GM12878 (cell line): Measurements from ENCODE around the gene TOR1B. TPM values are rescaled to one million over a fixed set of nuclear protein-coding genes. Genes with fewer than 3 reads are reported as not detected.

Experiments
- ATAC-seq: fragments of 200-7000 bp; cut with Tn5 transposase; 3 replicates; pipeline ENCODE4 v1.9.1; 2020; ENCODE audit warnings: mild to moderate bottlenecking, moderate library complexity
- BruUV-seq: library from RNA; stranded (reverse); fragments of 400-500 nt; replicated peaks from 2 replicates; lab custom pipeline; 2021; lab: Mats Ljungman, UMichigan
- CTCF ChIA-PET: fragments of 300-600 bp; sonication (Branson Sonifier 250); formaldehyde crosslinking; extraction: SDS; loops from one replicate; lab custom pipeline; 2021; ENCODE audit warnings: inconsistent platforms; lab: Yijun Ruan, JAX
- POLR2A ChIA-PET: fragments of 350-600 bp; formaldehyde crosslinking; extraction: SDS; loops from one replicate; lab custom pipeline; 2021; ENCODE audit warnings: inconsistent platforms; lab: Charles Lee
- RAD21 ChIA-PET: fragments of 300-600 bp; sonication (Branson Sonifier 250); formaldehyde crosslinking; loops from one replicate; lab custom pipeline; 2023; ENCODE audit warnings: antibody characterized with exemption; ENCODE audit not compliant: unreplicated experiment; lab: Charles Lee
- SMC1A ChIA-PET: fragments of 300-600 bp; sonication (Branson Sonifier 250); formaldehyde crosslinking; loops from one replicate; lab custom pipeline; 2023; ENCODE audit not compliant: unreplicated experiment, uncharacterized antibody; lab: Charles Lee
- DNase-seq: peaks from one replicate; pipeline ENCODE4 v3.0.0-alpha.2; 2011; ENCODE audit warnings: low read depth, low spot score
- FAIRE-seq: peaks from 3 replicates; lab custom pipeline; 2011; peaks lifted over from hg19 to GRCh38; lab: Jason Lieb, UNC
- H2AFZ ChIP-seq: 2 replicates; pipeline ENCODE4 v1.6.0; 2011; ENCODE audit warnings: low read depth, low read length, control low read depth; ENCODE audit not compliant: control insufficient read depth
- H3K27ac ChIP-seq: 2 replicates; pipeline ENCODE4 v1.5.1; 2011; ENCODE audit warnings: control low read depth; ENCODE audit not compliant: control insufficient read depth, insufficient read depth
- H3K27me3 ChIP-seq, 2 experiments: replicated peaks in 1 of 2; 2 replicates each; pipeline versions ENCODE4 v1.6.0 to v1.6.1; 2011; ENCODE audit warnings: low read length in 1 of 2; ENCODE audit not compliant: control insufficient read depth in 2 of 2, insufficient read depth in 2 of 2
- H3K36me3 ChIP-seq, 2 experiments: 2 replicates each; pipeline ENCODE4 v1.5.1; 2011; ENCODE audit warnings: low read length in 1 of 2; ENCODE audit not compliant: control insufficient read depth in 2 of 2, insufficient read depth in 2 of 2
- H3K4me1 ChIP-seq: 2 replicates; pipeline ENCODE4 v1.6.1; 2011; ENCODE audit warnings: mild to moderate bottlenecking, low read length, moderate library complexity, mixed read lengths; ENCODE audit not compliant: control insufficient read depth, insufficient read depth
- H3K4me2 ChIP-seq: 2 replicates; pipeline ENCODE4 v1.6.0; 2011; ENCODE audit warnings: control low read depth; ENCODE audit not compliant: control insufficient read depth, insufficient read depth
- H3K4me3 ChIP-seq: fragments of 200-600 bp; sonication (generic); 2 replicates; pipeline ENCODE4 v1.5.1; 2016
- H3K79me2 ChIP-seq: 2 replicates; pipeline ENCODE4 v1.6.0; 2011; ENCODE audit warnings: low read length; ENCODE audit not compliant: control insufficient read depth, insufficient read depth
- H3K9ac ChIP-seq: 2 replicates; pipeline ENCODE4 v1.8.0; 2011; ENCODE audit warnings: low read length, control low read depth, mixed read lengths; ENCODE audit not compliant: control insufficient read depth, insufficient read depth
- H3K9me3 ChIP-seq: replicated peaks from 3 replicates; pipeline ENCODE4 v1.5.1; 2011; ENCODE audit warnings: mild to moderate bottlenecking, low read length; ENCODE audit not compliant: control insufficient read depth, insufficient read depth
- H4K20me1 ChIP-seq: 2 replicates; pipeline ENCODE4 v1.6.0; 2011; ENCODE audit not compliant: control insufficient read depth, insufficient read depth
- GATAD2B ChIP-seq: fragments of 450-650 bp; conservative IDR thresholded peaks from 2 replicates; pipeline ENCODE4 v1.6.1; 2017; ENCODE audit warnings: low read depth, mild to moderate bottlenecking, moderate library complexity
- IKZF2 ChIP-seq, 2 experiments: fragments of 450-650 bp; IDR thresholded peaks; 2 replicates each; pipeline ENCODE4 v1.6.1; 2017; ENCODE audit warnings: mild to moderate bottlenecking in 2 of 2, moderate library complexity in 2 of 2
- KLF5 ChIP-seq: fragments of 450-650 bp; IDR thresholded peaks from 2 replicates; pipeline ENCODE4 v1.6.1; 2014; ENCODE audit warnings: mild to moderate bottlenecking; ENCODE audit not compliant: partially characterized antibody
- POLR2A ChIP-seq: IDR thresholded peaks from 2 replicates; pipeline ENCODE4 v1.6.1; 2011; ENCODE audit warnings: low read depth, mild to moderate bottlenecking, low read length
- REST ChIP-seq: IDR thresholded peaks from 2 replicates; pipeline ENCODE4 v1.6.1; 2012; ENCODE audit warnings: mild to moderate bottlenecking, low read depth, low read length
- YY1 ChIP-seq: IDR thresholded peaks from 2 replicates; pipeline ENCODE4 v1.6.1; 2011; ENCODE audit warnings: low read depth, mild to moderate bottlenecking, low read length
- WGBS: methylation state at CpG from one replicate; pipeline ENCODE4 v1.1.6; 2016; ENCODE audit warnings: low lambda C conversion rate; ENCODE audit not compliant: insufficient replicate concordance, insufficient coverage; ENCODE audit errors: missing lambda C conversion rate; 5-methylcytosine and 5-hydroxymethylcytosine counted together
- in situ Hi-C: fragments of 300-500 bp; cut with MboI; formaldehyde crosslinking; loops from 9 replicates; pipeline ENCODE4 v1.14.3; 2018; ENCODE audit warnings: mixed read lengths
- intact Hi-C: fragments of 100-400 bp; cut with micrococcal nuclease; formaldehyde crosslinking; loops from one replicate; pipeline ENCODE4 v1.14.2; 2022; ENCODE audit not compliant: unreplicated experiment
- polyA plus RNA-seq, 11 experiments: library from polyadenylated mRNA; depleted of rRNA in 4 of 11; unstranded in 6 of 11; stranded (reverse) in 5 of 11; fragments of >200 nt; fragmentation: Nextera tagmentation in 4 of 11; fragmentation: Illumina TruSeq in 1 of 11; extraction: Ambion mirVana in 4 of 11; extraction: Trizol in 1 of 11; gene quantifications; 1 replicate in 1 of 11; 2 replicates in 10 of 11; pipeline versions ENCODE4 v1.2.1 to v1.2.3, GENCODE V29; 2011 to 2016; ENCODE audit warnings: inconsistent platforms in 2 of 11, missing spikeins in 2 of 11, low read depth in 1 of 11
- total RNA-seq, 4 experiments: library from RNA; depleted of rRNA in 3 of 4; stranded (reverse); fragments of >200 nt in 3 of 4; fragmentation: Illumina TruSeq in 1 of 4; extraction: Trizol in 1 of 4; gene quantifications; 2 replicates each; pipeline versions ENCODE4 v1.2.1 to v1.2.3, GENCODE V29; 2013 to 2021

Gene TOR1B
- total and polyA plus RNA-seq, 10 of the 15 experiments (the other 5 are each of a cell fraction or from before 2014, with no cell fraction given), result 1.8 to 17.5 (median 9.9) TPM

- FAIRE-seq, result no peak
- WGBS, result 24% methylated on average over 24 of the region's 26 CpGs
- RAD21 ChIA-PET, result no interaction called here
- BruUV-seq, result no TSS peak
- no peak for DNase-seq
- in situ Hi-C loops, result no loop called here
- ATAC-seq, result peak; percentile 79
- no peaks in the 10 kb centered on the region for H4K20me1 ChIP-seq
- peak overlapping the region; percentile 64 for H3K4me2 ChIP-seq
- H3K4me3 ChIP-seq, result peak overlapping the region; percentile 70
- H3K9me3 ChIP-seq, result no peaks in the 10 kb centered on the region
- TF ChIP-seq IKZF2 (IDR thresholded peaks at IDR 0.05) (no peak), YY1 (peak; percentile 58; the same call in 1 of the 2 replicates), GATAD2B (no peak), KLF5 (no peak), POLR2A (peak; percentile 59; the same call in 1 of the 2 replicates), REST (no peak)
- CTCF ChIA-PET, result no interaction called here
- H3K4me1 ChIP-seq, result peaks cover 6% of the 10 kb centered on the region
- H3K27ac ChIP-seq, result peak overlapping the region; percentile 50
- POLR2A ChIA-PET, result interaction anchor here (1.5 kb wide), 1 partner anchor 19 kb away, joined by 4 read pairs; no protein-coding TSS in a partner anchor
- SMC1A ChIA-PET, result interaction anchor here (0.6 kb wide), 1 partner anchor 12 kb away, joined by 3 read pairs; the partner anchor contains the start of genes C9orf78 and USP20
- peaks cover 19% of the 10 kb centered on the region for H3K79me2 ChIP-seq
- H3K9ac ChIP-seq, result peak overlapping the region; percentile 81
- H3K36me3 ChIP-seq, result peaks cover 0 to 16% of the 10 kb centered on the region in 2 experiments
- H2AFZ ChIP-seq, result peak overlapping the region; percentile 41; the same call in 1 of the 2 replicates
- H3K27me3 ChIP-seq, result no peaks in the 10 kb centered on the region
- intact Hi-C loops, result no loop called here
Measured at GRCh38 chr9:129822898-129823541, 20.0 kb downstream of the TOR1B start.
